ENCODE measurements around the gene C6.
"Not testable (repeated sequence)": the region's sequence is repeated elsewhere in the genome, so short reads cannot be mapped to it uniquely, and the experiment has no call there.

Gene C6

GRCh38 chr5:41214182-41214581 is 850 bp upstream of the C6 start:
- no peak overlapping the region for H3K4me3 Mint-ChIP-seq
- peaks cover 3% of the 10 kb centered on the region for H3K9me3 Mint-ChIP-seq
- H3K27ac Mint-ChIP-seq, result no peak overlapping the region
- H3K4me1 Mint-ChIP-seq, result no peaks in the 10 kb centered on the region
- ATAC-seq (no peak), DNase-seq (ENCODE audit: low spot score in 2 of 2) (no peak)
- H3K36me3 Mint-ChIP-seq, result no peaks in the 10 kb centered on the region

- Mint-ChIP-seq H3K27ac (no peak overlapping the region), H3K4me1 (no peaks in the 10 kb centered on the region), H3K9me3 (peaks cover 3% of the 10 kb centered on the region), H3K36me3 (no peaks in the 10 kb centered on the region), H3K4me3 (no peak overlapping the region)
- no peak for DNase-seq (ENCODE audit: low spot score in 2 of 2)
- no peak for ATAC-seq
Measured at GRCh38 chr5:41212935-41213334, 397 bp downstream of the C6 start.

- no peaks in the 10 kb centered on the region for H3K36me3 Mint-ChIP-seq
- ATAC-seq, result no peak
- H3K4me1 Mint-ChIP-seq, result no peaks in the 10 kb centered on the region
Measured at GRCh38 chr5:41211417-41211816, 1.9 kb downstream of the C6 start.

GRCh38 chr5:41205475-41205874 is 7.9 kb downstream of the C6 start:
- H3K4me3 Mint-ChIP-seq; H3K9me3 Mint-ChIP-seq; H3K4me1 Mint-ChIP-seq; ATAC-seq; H3K36me3 Mint-ChIP-seq; DNase-seq (ENCODE audit: low spot score in 2 of 2); H3K27ac Mint-ChIP-seq: not testable (repeated sequence)

More at GRCh38 chr5:41211417-41211816, 1.9 kb downstream of the C6 start:
- Mint-ChIP-seq H3K4me3 (no peak overlapping the region), H3K9me3 (peaks cover 5% of the 10 kb centered on the region), H3K27ac (no peak overlapping the region)
- no peak for DNase-seq (ENCODE audit: low spot score in 2 of 2)

- H3K4me1 Mint-ChIP-seq, result no peaks in the 10 kb centered on the region
- no peak for ATAC-seq
- no peaks in the 10 kb centered on the region for H3K36me3 Mint-ChIP-seq
- H3K27ac Mint-ChIP-seq, result no peak overlapping the region
- peaks cover 4% of the 10 kb centered on the region for H3K9me3 Mint-ChIP-seq
- no peak for DNase-seq (ENCODE audit: low spot score in 2 of 2)
- no peak overlapping the region for H3K4me3 Mint-ChIP-seq
Measured at GRCh38 chr5:41203033-41203432, 10.3 kb downstream of the C6 start.

GRCh38 chr5:41201082-41201772 is 12.1 kb downstream of the C6 start:
- no peak overlapping the region for H3K27ac Mint-ChIP-seq
- ATAC-seq (no peak), DNase-seq (ENCODE audit: low spot score in 2 of 2) (no peak)
- no peaks in the 10 kb centered on the region for H3K4me1 Mint-ChIP-seq
- H3K36me3 Mint-ChIP-seq, result no peaks in the 10 kb centered on the region
- no peak overlapping the region for H3K4me3 Mint-ChIP-seq
- H3K9me3 Mint-ChIP-seq, result peaks cover 3% of the 10 kb centered on the region

GRCh38 chr5:41200506-41200905 is 12.8 kb downstream of the C6 start:
- ATAC-seq, result no peak
- H3K27ac Mint-ChIP-seq, result no peak overlapping the region
- no peaks in the 10 kb centered on the region for H3K4me1 Mint-ChIP-seq
- peaks cover 3% of the 10 kb centered on the region for H3K9me3 Mint-ChIP-seq
- H3K36me3 Mint-ChIP-seq, result no peaks in the 10 kb centered on the region
- DNase-seq (ENCODE audit: low spot score in 2 of 2), result no peak
- no peak overlapping the region for H3K4me3 Mint-ChIP-seq

- Mint-ChIP-seq H3K27ac (no peak overlapping the region), H3K4me1 (no peaks in the 10 kb centered on the region), H3K36me3 (no peaks in the 10 kb centered on the region), H3K9me3 (peaks cover 3% of the 10 kb centered on the region), H3K4me3 (no peak overlapping the region)
- no peak for DNase-seq (ENCODE audit: low spot score in 2 of 2)
- ATAC-seq, result no peak
Measured at GRCh38 chr5:41199660-41200059, 13.7 kb downstream of the C6 start.

- Mint-ChIP-seq H3K9me3 (peaks cover 3% of the 10 kb centered on the region), H3K4me1 (no peaks in the 10 kb centered on the region), H3K36me3 (no peaks in the 10 kb centered on the region), H3K4me3 (no peak overlapping the region), H3K27ac (no peak overlapping the region)
- ATAC-seq, result no peak
- no peak for DNase-seq (ENCODE audit: low spot score in 2 of 2)
Measured at GRCh38 chr5:41196197-41196596, 17.1 kb downstream of the C6 start.

GRCh38 chr5:41195228-41195627 is 18.1 kb downstream of the C6 start:
- no peaks in the 10 kb centered on the region for H3K36me3 Mint-ChIP-seq
- DNase-seq (ENCODE audit: low spot score in 2 of 2) (no peak), ATAC-seq (no peak)
- H3K27ac Mint-ChIP-seq, result no peak overlapping the region
- no peaks in the 10 kb centered on the region for H3K4me1 Mint-ChIP-seq
- H3K9me3 Mint-ChIP-seq, result peaks cover 3% of the 10 kb centered on the region
- no peak overlapping the region for H3K4me3 Mint-ChIP-seq

GRCh38 chr5:41194339-41194738 is 19.0 kb downstream of the C6 start:
- Mint-ChIP-seq H3K36me3 (no peaks in the 10 kb centered on the region), H3K4me1 (no peaks in the 10 kb centered on the region), H3K4me3 (no peak overlapping the region), H3K27ac (no peak overlapping the region), H3K9me3 (peaks cover 3% of the 10 kb centered on the region)
- ATAC-seq (no peak), DNase-seq (ENCODE audit: low spot score in 2 of 2) (no peak)

GRCh38 chr5:41193456-41194205 is 19.7 kb downstream of the C6 start:
- DNase-seq (ENCODE audit: low spot score in 2 of 2) (no peak), ATAC-seq (no peak)
- Mint-ChIP-seq H3K4me3 (no peak overlapping the region), H3K9me3 (peaks cover 3% of the 10 kb centered on the region), H3K36me3 (no peaks in the 10 kb centered on the region), H3K27ac (no peak overlapping the region), H3K4me1 (no peaks in the 10 kb centered on the region)

GRCh38 chr5:41191249-41191648 is 22.1 kb downstream of the C6 start:
- Mint-ChIP-seq H3K27ac (no peak overlapping the region), H3K4me3 (no peak overlapping the region), H3K4me1 (no peaks in the 10 kb centered on the region), H3K9me3 (no peaks in the 10 kb centered on the region), H3K36me3 (no peaks in the 10 kb centered on the region)
- no peak for DNase-seq (ENCODE audit: low spot score in 2 of 2)
- ATAC-seq, result no peak

GRCh38 chr5:41186143-41186542 is 27.2 kb downstream of the C6 start:
- ATAC-seq (no peak), DNase-seq (ENCODE audit: low spot score in 2 of 2) (no peak)
- Mint-ChIP-seq H3K4me1 (no peaks in the 10 kb centered on the region), H3K9me3 (no peaks in the 10 kb centered on the region), H3K4me3 (no peak overlapping the region), H3K36me3 (no peaks in the 10 kb centered on the region), H3K27ac (no peak overlapping the region)

- H3K4me3 Mint-ChIP-seq; ATAC-seq; DNase-seq (ENCODE audit: low spot score in 2 of 2); H3K27ac Mint-ChIP-seq; H3K4me1 Mint-ChIP-seq; H3K36me3 Mint-ChIP-seq; H3K9me3 Mint-ChIP-seq: not testable (repeated sequence)
Measured at GRCh38 chr5:41183331-41183730, 30.0 kb downstream of the C6 start.

GRCh38 chr5:41182666-41183065 is 30.7 kb downstream of the C6 start:
- Mint-ChIP-seq H3K36me3 (no peaks in the 10 kb centered on the region), H3K4me1 (no peaks in the 10 kb centered on the region), H3K4me3 (no peak overlapping the region), H3K27ac (no peak overlapping the region), H3K9me3 (no peaks in the 10 kb centered on the region)
- no peak for ATAC-seq
- no peak for DNase-seq (ENCODE audit: low spot score in 2 of 2)

Data from stimulated activated effector memory CD8-positive, alpha-beta T cell treated with anti-CD3 and anti-CD28 coated beads, Interleukin-12 subunit alpha, Interleukin-12 subunit beta, amount 100 ng/mL, for 72 hours (primary cell).